Loucy (cell line): ENCODE measurements around the gene TMPRSS2.

ENCODE experiments used
- H2AFZ ChIP-seq: fragments of 200-600 bp; sonication (generic); 2 replicates; pipeline ENCODE4 v1.6.0; 2016; ENCODE audit warnings: antibody characterized with exemption, mild to moderate bottlenecking, low read length, moderate library complexity
- H3F3A ChIP-seq: fragments of 200-600 bp; 2 replicates; pipeline ENCODE4 v1.6.0; 2016; ENCODE audit warnings: antibody characterized with exemption, low read depth, mild to moderate bottlenecking
- H3K27me3 ChIP-seq: fragments of 200-600 bp; sonication (generic); 2 replicates; pipeline ENCODE4 v1.6.1; 2014; ENCODE audit warnings: low read length, mild to moderate bottlenecking; ENCODE audit not compliant: insufficient read depth, poor library complexity, severe bottlenecking
- H3K36me3 ChIP-seq: fragments of 200-600 bp; sonication (generic); 2 replicates; pipeline ENCODE4 v1.6.1; 2016; ENCODE audit warnings: low read length; ENCODE audit not compliant: insufficient read depth
- H3K4me1 ChIP-seq: fragments of 200-600 bp; sonication (generic); 2 replicates; pipeline ENCODE4 v1.5.1; 2014; ENCODE audit warnings: low read length, mild to moderate bottlenecking; ENCODE audit not compliant: insufficient read depth, poor library complexity, severe bottlenecking
- H3K4me2 ChIP-seq: fragments of 200-600 bp; sonication (generic); 2 replicates; pipeline ENCODE4 v1.6.0; 2014; ENCODE audit warnings: antibody characterized with exemption, low read length, low read depth, mild to moderate bottlenecking; ENCODE audit not compliant: poor library complexity, severe bottlenecking
- H3K4me3 ChIP-seq: fragments of 200-600 bp; sonication (generic); 2 replicates; pipeline ENCODE4 v1.5.1; 2014; ENCODE audit warnings: low read length, mild to moderate bottlenecking, mixed read lengths; ENCODE audit not compliant: poor library complexity, severe bottlenecking
- H3K79me2 ChIP-seq: fragments of 200-600 bp; sonication (generic); 2 replicates; pipeline ENCODE4 v1.6.1; 2014; ENCODE audit warnings: low read length; ENCODE audit not compliant: insufficient read depth
- H3K9ac ChIP-seq: fragments of 200-600 bp; sonication (generic); 2 replicates; pipeline ENCODE4 v1.6.0; 2014; ENCODE audit warnings: mild to moderate bottlenecking, low read depth, low read length, moderate library complexity; ENCODE audit not compliant: poor library complexity, severe bottlenecking
- H3K9me2 ChIP-seq: fragments of 200-600 bp; sonication (generic); replicated peaks from 2 replicates; pipeline ENCODE4 v1.6.1; 2016; ENCODE audit warnings: low read depth, low read length, mixed read lengths
- H3K9me3 ChIP-seq: fragments of 200-600 bp; sonication (generic); 2 replicates; pipeline ENCODE4 v1.6.1; 2014; ENCODE audit warnings: mild to moderate bottlenecking, antibody characterized with exemption, low read length, low read depth; ENCODE audit not compliant: insufficient read depth
- H4K20me1 ChIP-seq: fragments of 200-600 bp; sonication (generic); 2 replicates; pipeline ENCODE4 v1.6.0; 2014; ENCODE audit warnings: antibody characterized with exemption, low read length, mild to moderate bottlenecking; ENCODE audit not compliant: insufficient read depth, poor library complexity, severe bottlenecking
- EZH2phosphoT487 ChIP-seq: fragments of 200-600 bp; IDR thresholded peaks from 2 replicates; pipeline ENCODE4 v1.6.1; 2018; ENCODE audit warnings: antibody characterized with exemption, mild to moderate bottlenecking, moderate library complexity, borderline replicate concordance
- TF ChIP-seq, protein P1 (sequence below): fragments of 200-600 bp; sonication (generic); conservative IDR thresholded peaks from 2 replicates; pipeline ENCODE4 v1.5.1; 2014; ENCODE audit warnings: mild to moderate bottlenecking, antibody characterized with exemption, low read length

TMPRSS2 gene

GRCh38 chr21:41438425-41439113, 69.4 kb downstream of the TMPRSS2 start:
- no peaks in the 10 kb centered on the region for H3K9me2 ChIP-seq
- no peaks in the 10 kb centered on the region for H4K20me1 ChIP-seq
- no peaks in the 10 kb centered on the region for H3K27me3 ChIP-seq
- no peaks in the 10 kb centered on the region for H3K36me3 ChIP-seq
- H3K79me2 ChIP-seq = no peaks in the 10 kb centered on the region
- no peak overlapping the region for H3K9ac ChIP-seq
- no peak overlapping the region for H3K4me2 ChIP-seq
- H3K4me3 ChIP-seq = no peak overlapping the region
- H3K9me3 ChIP-seq = peaks cover 5% of the 10 kb centered on the region; the same call in 1 of the 2 replicates
- H3F3A ChIP-seq = no peaks in the 10 kb centered on the region
- H2AFZ ChIP-seq = no peak overlapping the region
- TF ChIP-seq, protein P1, sequence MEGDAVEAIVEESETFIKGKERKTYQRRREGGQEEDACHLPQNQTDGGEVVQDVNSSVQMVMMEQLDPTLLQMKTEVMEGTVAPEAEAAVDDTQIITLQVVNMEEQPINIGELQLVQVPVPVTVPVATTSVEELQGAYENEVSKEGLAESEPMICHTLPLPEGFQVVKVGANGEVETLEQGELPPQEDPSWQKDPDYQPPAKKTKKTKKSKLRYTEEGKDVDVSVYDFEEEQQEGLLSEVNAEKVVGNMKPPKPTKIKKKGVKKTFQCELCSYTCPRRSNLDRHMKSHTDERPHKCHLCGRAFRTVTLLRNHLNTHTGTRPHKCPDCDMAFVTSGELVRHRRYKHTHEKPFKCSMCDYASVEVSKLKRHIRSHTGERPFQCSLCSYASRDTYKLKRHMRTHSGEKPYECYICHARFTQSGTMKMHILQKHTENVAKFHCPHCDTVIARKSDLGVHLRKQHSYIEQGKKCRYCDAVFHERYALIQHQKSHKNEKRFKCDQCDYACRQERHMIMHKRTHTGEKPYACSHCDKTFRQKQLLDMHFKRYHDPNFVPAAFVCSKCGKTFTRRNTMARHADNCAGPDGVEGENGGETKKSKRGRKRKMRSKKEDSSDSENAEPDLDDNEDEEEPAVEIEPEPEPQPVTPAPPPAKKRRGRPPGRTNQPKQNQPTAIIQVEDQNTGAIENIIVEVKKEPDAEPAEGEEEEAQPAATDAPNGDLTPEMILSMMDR = no peak
- TF ChIP-seq EZH2phosphoT487 = no peak
- no peaks in the 10 kb centered on the region for H3K4me1 ChIP-seq

DNA sequence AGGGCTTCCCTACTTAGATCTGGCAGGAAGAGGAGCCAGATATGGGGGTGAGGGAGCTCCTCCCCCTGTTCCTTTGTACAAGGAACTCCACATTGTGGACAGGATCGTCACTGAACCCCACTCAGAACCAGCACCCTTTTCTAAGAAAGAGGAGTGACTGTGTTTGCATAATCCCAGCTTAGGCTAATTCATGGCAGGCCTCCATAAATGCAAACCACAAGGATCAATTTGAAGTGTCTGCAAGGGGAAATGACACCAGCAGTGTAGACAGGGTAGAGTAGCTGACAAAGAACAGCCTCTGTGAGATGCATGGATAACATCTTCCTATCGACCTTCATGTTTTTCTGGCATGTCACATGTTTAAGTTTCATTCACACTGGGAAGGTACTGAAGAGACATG, 70.2 kb downstream of the TMPRSS2 start:
- H2AFZ ChIP-seq = no peak overlapping the region
- no peak overlapping the region for H3K4me2 ChIP-seq
- TF ChIP-seq EZH2phosphoT487 = no peak
- TF ChIP-seq, protein P1 = no peak
- H3K4me1 ChIP-seq = no peaks in the 10 kb centered on the region
- no peaks in the 10 kb centered on the region for H3K36me3 ChIP-seq
- H3K9ac ChIP-seq = no peak overlapping the region
- H3F3A ChIP-seq = no peaks in the 10 kb centered on the region
- no peaks in the 10 kb centered on the region for H3K79me2 ChIP-seq
- H3K9me2 ChIP-seq = no peaks in the 10 kb centered on the region
- no peaks in the 10 kb centered on the region for H3K27me3 ChIP-seq
- H3K9me3 ChIP-seq = peaks cover 5% of the 10 kb centered on the region; the same call in 1 of the 2 replicates
- H3K4me3 ChIP-seq = no peak overlapping the region
- H4K20me1 ChIP-seq = no peaks in the 10 kb centered on the region

GRCh38 chr21:41435706-41436105, 72.3 kb downstream of the TMPRSS2 start:
- Histone ChIP-seq H3K36me3 (no peaks in the 10 kb centered on the region), H3K4me3 (no peak overlapping the region), H3K79me2 (no peaks in the 10 kb centered on the region), H3K9me2 (no peaks in the 10 kb centered on the region), H3K9ac (no peak overlapping the region), H3F3A (no peaks in the 10 kb centered on the region), H3K27me3 (no peaks in the 10 kb centered on the region), H2AFZ (no peak overlapping the region), H3K9me3 (peaks cover 5% of the 10 kb centered on the region; the same call in 1 of the 2 replicates), H3K4me1 (no peaks in the 10 kb centered on the region), H4K20me1 (no peaks in the 10 kb centered on the region), H3K4me2 (no peak overlapping the region)
- TF ChIP-seq, protein P1 = no peak
- no peak for TF ChIP-seq EZH2phosphoT487
